GM18502 (cell line): Measurements from ENCODE around the gene GABRG3.
"Not testable (repeated sequence)": the region's sequence is repeated elsewhere in the genome, so short reads cannot be mapped to it uniquely, and the experiment has no call there.

Source experiments
- ATAC-seq: cut with Tn5 transposase; IDR thresholded peaks from one replicate; pipeline ENCODE4 v1.9.1; 2021; ENCODE audit warnings: mild to moderate bottlenecking; ENCODE audit not compliant: unreplicated experiment, poor library complexity

Gene GABRG3

GRCh38 chr15:27292641-27293040 is 321.7 kb downstream of the GABRG3 start:
- ATAC-seq, result no peak

GRCh38 chr15:27293607-27294006 is 322.6 kb downstream of the GABRG3 start:
- ATAC-seq, result no peak

- ATAC-seq, result no peak
These were observed 346.8 kb downstream of the GABRG3 start for GRCh38 chr15:27317736-27318135.

GRCh38 chr15:27323801-27324200 is 352.8 kb downstream of the GABRG3 start:
- ATAC-seq, result no peak

- no peak for ATAC-seq
These were observed 354.1 kb downstream of the GABRG3 start for GRCh38 chr15:27324886-27325615.

- ATAC-seq, result no peak
These were observed 356.6 kb downstream of the GABRG3 start for GRCh38 chr15:27327467-27328025.

- no peak for ATAC-seq
These were observed 357.2 kb downstream of the GABRG3 start for GRCh38 chr15:27328186-27328585.

GRCh38 chr15:27328608-27329007 is 357.6 kb downstream of the GABRG3 start:
- ATAC-seq, result no peak

- ATAC-seq, result no peak
These were observed 359.3 kb downstream of the GABRG3 start for GRCh38 chr15:27330326-27330725.

- ATAC-seq, result no peak
These were observed 365.7 kb downstream of the GABRG3 start for GRCh38 chr15:27336676-27337075.

GRCh38 chr15:27339138-27339537 is 368.2 kb downstream of the GABRG3 start:
- ATAC-seq, result no peak

GRCh38 chr15:27341780-27342343 is 370.9 kb downstream of the GABRG3 start:
- ATAC-seq, result no peak

- no peak for ATAC-seq
These were observed 372.0 kb downstream of the GABRG3 start for GRCh38 chr15:27342991-27343390.

GRCh38 chr15:27352136-27352535 is 381.2 kb downstream of the GABRG3 start:
- ATAC-seq, result no peak

GRCh38 chr15:27353856-27354255 is 382.9 kb downstream of the GABRG3 start:
- ATAC-seq, result no peak

- ATAC-seq, result no peak
These were observed 387.9 kb downstream of the GABRG3 start for GRCh38 chr15:27358751-27359434.

GRCh38 chr15:27359586-27359985 is 388.6 kb downstream of the GABRG3 start:
- ATAC-seq, result no peak

GRCh38 chr15:27360316-27360715 is 389.3 kb downstream of the GABRG3 start:
- ATAC-seq, result no peak

GRCh38 chr15:27361438-27361837 is 390.5 kb downstream of the GABRG3 start:
- no peak for ATAC-seq

- ATAC-seq, result no peak
These were observed 394.5 kb downstream of the GABRG3 start for GRCh38 chr15:27365456-27365855.

GRCh38 chr15:27377391-27377790 is 406.4 kb downstream of the GABRG3 start:
- not testable (repeated sequence) for ATAC-seq
